Sigmoid colon (tissue), 7 donors: ENCODE data around the gene ADGRL2. TPM values are rescaled to one million over a fixed set of nuclear protein-coding genes. Genes with fewer than 3 reads are reported as not detected.

Experiments used
- DNase-seq: peaks from one replicate; pipeline ENCODE4 v3.0.0-alpha.2; 2019
- H3K27ac ChIP-seq, 4 donors: fragments of 200-600 bp; sonication (generic); one replicate each; pipeline ENCODE4 v1.5.1; 2016 to 2019; ENCODE audit warnings: mild to moderate bottlenecking in 1 of 4
- H3K27me3 ChIP-seq, 3 donors: fragments of 200-600 bp; sonication (generic); one replicate each; pipeline ENCODE4 v1.5.1; 2019; ENCODE audit warnings: mild to moderate bottlenecking in 1 of 3
- H3K36me3 ChIP-seq, 4 donors: fragments of 200-600 bp; sonication (generic); one replicate each; pipeline ENCODE4 v1.5.1; 2016 to 2019
- H3K4me1 ChIP-seq, 4 donors: fragments of 200-600 bp; sonication (generic); one replicate each; pipeline ENCODE4 v1.5.1; 2017 to 2019
- H3K4me3 ChIP-seq, 4 donors: fragments of 200-600 bp; sonication (generic); one replicate each; pipeline ENCODE4 v1.5.1; 2017 to 2019; ENCODE audit warnings: mild to moderate bottlenecking in 2 of 4, moderate library complexity in 1 of 4
- H3K9me3 ChIP-seq, 4 donors: fragments of 200-600 bp in 3 of 4; sonication (generic) in 3 of 4; one replicate each; pipeline versions ENCODE4 v1.5.1 to v1.6.1; 2013 to 2019
- CTCF ChIP-seq, 4 experiments: fragments of 450-650 bp in 3 of 4; fragments of 200-600 bp in 1 of 4; IDR thresholded peaks; one replicate each; pipeline ENCODE4 v1.5.1; 2016 to 2019; ENCODE audit warnings: antibody characterized with exemption in 4 of 4, mild to moderate bottlenecking in 3 of 4, moderate library complexity in 2 of 4
- EP300 ChIP-seq, 4 donors: sonication (generic); formaldehyde crosslinking; IDR thresholded peaks; one replicate each; pipeline ENCODE4 v1.6.1; 2017; ENCODE audit warnings: antibody characterized with exemption in 4 of 4
- POLR2A ChIP-seq, 2 donors: fragments of 450-650 bp; IDR thresholded peaks; one replicate each; pipeline ENCODE4 v1.6.1; 2016; ENCODE audit warnings: antibody characterized with exemption in 2 of 2, mild to moderate bottlenecking in 2 of 2, moderate library complexity in 2 of 2
- POLR2AphosphoS5 ChIP-seq, 4 donors: sonication (generic); formaldehyde crosslinking; IDR thresholded peaks; one replicate each; pipeline ENCODE4 v1.6.1; 2017; ENCODE audit warnings: antibody characterized with exemption in 4 of 4
- WGBS, 2 donors: extraction: QIAGEN DNeasy Blood & Tissue Kit; methylation state at CpG; one replicate each; pipeline ENCODE4 v1.1.7; 2013; 5-methylcytosine and 5-hydroxymethylcytosine counted together
- intact Hi-C: fragments of 100-400 bp; cut with DNase I; formaldehyde crosslinking; loops from one replicate; pipeline ENCODE4 v1.15.1; 2023
- polyA plus RNA-seq, 3 donors: library from polyadenylated mRNA; stranded (reverse); fragments of 200-250 nt; gene quantifications; one replicate each; pipeline ENCODE4 v1.2.3, GENCODE V29; 2013
- total RNA-seq, 4 donors: library from RNA; depleted of rRNA; stranded (reverse); fragments of >200 nt; gene quantifications; one replicate each; pipeline ENCODE4 v1.1.0, GENCODE V29; 2016
- donor health status: healthy with polysubstance abuse.
- donor health status: Bipolar disorder and iron deficiency.
- donor health status: healthy.

ADGRL2 gene
- total and polyA plus RNA-seq, 7 donors = 2.3 to 73.4 (median 49.4) TPM

- no peaks in the 10 kb centered on the region for H3K27me3 ChIP-seq
- intact Hi-C loops = no loop called here
- no peak overlapping the region for H3K4me3 ChIP-seq
- TF ChIP-seq POLR2AphosphoS5 (IDR thresholded peaks at IDR 0.05) (no peak), EP300 (IDR thresholded peaks at IDR 0.05) (no peak), POLR2A (IDR thresholded peaks at IDR 0.05) (no peak), CTCF (IDR thresholded peaks at IDR 0.05) (no peak)
- no peak for DNase-seq
- H3K27ac ChIP-seq = no peak overlapping the region
- no peaks in the 10 kb centered on the region for H3K36me3 ChIP-seq
- peaks cover 0 to 35% (median 25%) of the 10 kb centered on the region in 4 donors for H3K4me1 ChIP-seq
- WGBS, 2 donors = 93% methylated on average over 2 of the region's 2 CpGs
- H3K9me3 ChIP-seq = no peaks in the 10 kb centered on the region
Observed at GRCh38 chr1:81838600-81839218, 38.0 kb downstream of the ADGRL2 start.

GRCh38 chr1:81840805-81841204, 40.1 kb downstream of the ADGRL2 start:
- Histone ChIP-seq H3K36me3 (no peaks in the 10 kb centered on the region), H3K27me3 (no peaks in the 10 kb centered on the region), H3K9me3 (no peaks in the 10 kb centered on the region), H3K4me3 (no peak overlapping the region), H3K4me1 (peaks cover 0 to 14% (median 5%) of the 10 kb centered on the region in 4 donors), H3K27ac (no peak overlapping the region)
- DNase-seq = no peak
- 90 to 95% methylated on average over 1 of the region's 1 CpG for WGBS, 2 donors
- TF ChIP-seq POLR2AphosphoS5 (IDR thresholded peaks at IDR 0.05) (no peak), POLR2A (IDR thresholded peaks at IDR 0.05) (no peak), EP300 (IDR thresholded peaks at IDR 0.05) (no peak), CTCF (IDR thresholded peaks at IDR 0.05) (no peak)
- intact Hi-C loops = no loop called here

GRCh38 chr1:81841795-81842194, 41.1 kb downstream of the ADGRL2 start:
- H3K27ac ChIP-seq = no peak overlapping the region
- no peak for DNase-seq
- H3K27me3 ChIP-seq = no peaks in the 10 kb centered on the region
- TF ChIP-seq CTCF (IDR thresholded peaks at IDR 0.05) (no peak), POLR2A (IDR thresholded peaks at IDR 0.05) (no peak), EP300 (IDR thresholded peaks at IDR 0.05) (no peak), POLR2AphosphoS5 (IDR thresholded peaks at IDR 0.05) (no peak)
- no peaks in the 10 kb centered on the region for H3K36me3 ChIP-seq
- peaks cover 0 to 4% (median 0%) of the 10 kb centered on the region in 4 donors for H3K4me1 ChIP-seq
- intact Hi-C loops = no loop called here
- no peak overlapping the region for H3K4me3 ChIP-seq
- WGBS, 2 donors = 71 to 72% methylated on average over 4 of the region's 4 CpGs
- H3K9me3 ChIP-seq = no peaks in the 10 kb centered on the region

- TF ChIP-seq POLR2AphosphoS5 (IDR thresholded peaks at IDR 0.05) (no peak), POLR2A (IDR thresholded peaks at IDR 0.05) (no peak), CTCF (IDR thresholded peaks at IDR 0.05) (no peak), EP300 (IDR thresholded peaks at IDR 0.05) (no peak)
- Histone ChIP-seq H3K9me3 (no peaks in the 10 kb centered on the region), H3K27me3 (no peaks in the 10 kb centered on the region), H3K4me1 (peaks cover 0 to under 1% (median 0%) of the 10 kb centered on the region in 4 donors), H3K36me3 (no peaks in the 10 kb centered on the region), H3K27ac (no peak overlapping the region), H3K4me3 (no peak overlapping the region)
- no peak for DNase-seq
- intact Hi-C loops = no loop called here
- 21 to 66% methylated on average over 2 of the region's 2 CpGs for WGBS, 2 donors
Observed at GRCh38 chr1:81844477-81844876, 43.7 kb downstream of the ADGRL2 start.

GRCh38 chr1:81846630-81847029, 45.9 kb downstream of the ADGRL2 start:
- intact Hi-C loops = no loop called here
- H3K27ac ChIP-seq = no peak overlapping the region
- H3K36me3 ChIP-seq = no peaks in the 10 kb centered on the region
- no peaks in the 10 kb centered on the region for H3K27me3 ChIP-seq
- no peaks in the 10 kb centered on the region for H3K9me3 ChIP-seq
- H3K4me3 ChIP-seq = no peak overlapping the region
- H3K4me1 ChIP-seq = peaks cover 0 to 5% (median 0%) of the 10 kb centered on the region in 4 donors
- DNase-seq = no peak
- no peak for TF ChIP-seq POLR2A (IDR thresholded peaks at IDR 0.05)
- 25 to 70% methylated on average over 1 of the region's 1 CpG for WGBS, 2 donors
